HS-27A (cell line): ENCODE results near the gene MAP3K20.
A peak's percentile ranks its signal among the peaks of the same experiment; 100 is the strongest.

ENCODE experiments used
- DNase-seq: peaks from one replicate; pipeline ENCODE4 v3.0.0-alpha.2; 2012; ENCODE audit warnings: low read depth, missing footprints

The MAP3K20 gene

DNA sequence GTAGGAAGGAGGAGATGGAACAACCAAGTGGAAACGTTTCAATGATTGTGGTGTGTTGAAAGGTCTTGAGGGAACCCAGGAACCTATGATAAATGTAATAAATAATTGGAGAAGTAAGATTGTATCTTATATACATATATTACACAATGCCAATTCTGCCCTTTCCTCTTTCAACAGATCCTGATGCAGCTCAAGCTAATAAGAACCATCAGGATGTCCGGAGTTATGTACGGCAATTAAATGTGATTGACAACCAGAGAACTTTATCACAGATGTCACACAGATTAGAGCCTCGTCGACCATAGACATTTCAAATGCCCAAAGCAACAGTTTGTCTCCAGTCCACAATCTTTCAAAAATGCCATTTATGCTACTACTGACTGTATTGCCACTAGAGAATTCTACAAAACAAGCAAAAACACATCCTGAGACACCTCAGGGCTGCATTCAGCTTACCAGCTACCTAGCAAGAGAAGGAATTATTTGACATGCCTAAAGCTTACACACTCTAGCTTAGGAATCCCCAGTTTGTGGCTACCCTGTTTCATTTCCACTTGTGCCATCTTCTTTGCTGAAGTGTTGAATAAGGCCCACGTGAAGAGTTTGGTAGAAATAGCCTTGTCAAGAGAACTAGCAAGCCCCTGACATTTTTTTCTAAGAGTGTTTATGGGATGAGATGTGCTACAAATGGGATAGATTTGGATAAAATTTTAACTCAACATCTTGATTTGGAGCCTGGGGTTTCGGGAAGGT, 24.0 kb upstream of the MAP3K20 start:
- no peak for DNase-seq

DNA sequence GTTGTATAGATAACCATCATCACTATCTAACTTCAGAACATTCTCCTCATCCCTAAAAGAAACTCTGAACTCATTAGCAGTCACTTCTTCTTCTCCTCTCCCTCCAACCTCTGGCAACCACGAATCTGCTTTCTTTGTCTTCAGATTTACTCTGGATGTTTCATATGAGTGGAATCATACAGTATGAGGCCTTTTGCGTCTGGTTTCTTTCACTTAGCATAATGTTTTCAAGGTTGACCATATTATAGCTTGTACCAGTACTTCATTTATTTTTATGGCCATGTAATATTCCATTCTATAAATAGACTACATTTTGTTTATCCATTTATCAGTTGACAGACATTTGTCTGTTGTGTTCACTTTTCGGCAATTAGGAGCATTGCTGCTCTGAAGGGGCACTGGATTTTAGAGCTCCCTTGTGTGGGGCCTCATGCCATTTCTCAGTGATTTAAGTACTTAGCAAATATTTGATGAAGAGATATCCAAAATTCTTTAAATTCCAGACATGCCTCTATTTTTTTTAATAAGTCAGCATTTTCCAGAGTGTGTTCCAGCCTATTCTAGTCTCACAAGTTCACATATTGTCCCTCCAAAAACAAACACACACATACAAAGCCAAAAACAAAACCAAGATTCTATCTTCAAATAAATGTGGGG, 22.5 kb upstream of the MAP3K20 start:
- peak; percentile 47 for DNase-seq

GRCh38 chr2:173054466-173054865, 21.2 kb upstream of the MAP3K20 start:
- DNase-seq: no peak

DNA sequence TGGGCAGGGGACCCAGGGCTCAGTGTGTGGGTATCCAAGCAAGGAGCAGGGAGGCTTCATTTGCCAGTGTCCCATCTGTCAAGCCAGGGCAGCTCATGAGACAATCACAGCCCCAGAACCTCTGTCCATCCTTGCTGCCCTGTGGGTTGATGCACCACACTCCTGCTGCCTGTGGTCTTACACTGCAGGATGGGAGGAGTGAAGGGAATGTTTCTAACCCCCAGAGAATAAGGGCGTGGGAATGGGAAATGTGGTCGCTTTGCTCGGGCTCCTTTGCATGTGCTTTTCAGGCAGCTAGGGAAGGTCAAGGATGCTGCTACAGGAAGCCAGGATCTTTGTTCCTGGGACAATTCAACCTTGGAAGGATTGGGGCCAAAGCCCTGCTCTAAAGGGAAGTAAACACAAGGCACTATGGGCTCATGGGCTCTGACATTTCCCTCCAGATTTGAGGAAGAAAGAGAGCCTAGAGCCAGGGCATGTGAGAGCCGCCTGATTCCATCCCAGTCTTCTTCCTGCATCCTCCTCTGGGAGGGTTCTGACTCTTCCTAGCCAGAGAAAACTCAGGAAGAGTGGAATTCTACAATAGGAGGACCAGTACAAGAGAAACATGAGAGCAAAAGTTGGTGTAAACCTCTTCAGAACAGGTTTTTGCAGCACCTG, 18.8 kb upstream of the MAP3K20 start:
- no peak for DNase-seq

DNA sequence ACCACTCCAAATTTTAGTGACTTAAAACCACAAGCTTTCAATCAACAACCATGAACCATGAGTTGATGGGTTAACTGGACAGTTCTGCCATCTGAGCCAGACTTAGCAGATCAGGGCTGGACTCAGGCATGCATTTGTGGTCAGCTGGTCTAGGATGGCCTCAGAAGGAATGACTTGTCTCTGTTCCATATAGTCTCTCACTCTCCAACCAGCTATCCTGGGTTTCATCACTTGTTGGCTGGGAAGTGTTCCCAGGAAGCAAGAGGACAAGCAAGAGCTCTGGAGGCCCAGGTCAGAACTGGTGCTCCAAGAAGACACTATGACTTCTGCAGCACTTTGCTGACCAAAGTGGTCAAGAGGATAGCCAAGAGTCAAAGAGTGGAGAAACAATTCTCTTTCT, 17.5 kb upstream of the MAP3K20 start:
- no peak for DNase-seq

DNA sequence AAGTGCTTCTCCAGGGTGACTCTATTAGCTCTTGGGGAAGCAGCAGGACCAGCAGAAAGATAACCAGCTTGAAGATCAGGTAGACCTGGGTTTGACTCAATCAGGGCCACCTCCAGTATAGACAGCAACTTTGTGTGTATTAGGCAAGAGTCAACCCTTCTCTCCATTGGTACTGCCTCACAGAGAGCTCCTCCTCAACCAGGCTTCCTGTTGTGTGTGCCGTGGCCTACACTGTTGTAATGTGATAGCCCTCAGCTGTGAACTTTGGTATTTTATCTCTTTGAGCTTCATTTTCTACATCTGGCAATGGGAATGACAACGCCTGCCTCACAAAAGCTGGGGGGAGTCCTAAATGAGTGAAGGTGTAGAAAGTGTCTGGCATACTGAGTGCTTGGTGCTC, 17.0 kb upstream of the MAP3K20 start:
- DNase-seq: no peak

GRCh38 chr2:173059292-173059691, 16.4 kb upstream of the MAP3K20 start:
- no peak for DNase-seq

DNA sequence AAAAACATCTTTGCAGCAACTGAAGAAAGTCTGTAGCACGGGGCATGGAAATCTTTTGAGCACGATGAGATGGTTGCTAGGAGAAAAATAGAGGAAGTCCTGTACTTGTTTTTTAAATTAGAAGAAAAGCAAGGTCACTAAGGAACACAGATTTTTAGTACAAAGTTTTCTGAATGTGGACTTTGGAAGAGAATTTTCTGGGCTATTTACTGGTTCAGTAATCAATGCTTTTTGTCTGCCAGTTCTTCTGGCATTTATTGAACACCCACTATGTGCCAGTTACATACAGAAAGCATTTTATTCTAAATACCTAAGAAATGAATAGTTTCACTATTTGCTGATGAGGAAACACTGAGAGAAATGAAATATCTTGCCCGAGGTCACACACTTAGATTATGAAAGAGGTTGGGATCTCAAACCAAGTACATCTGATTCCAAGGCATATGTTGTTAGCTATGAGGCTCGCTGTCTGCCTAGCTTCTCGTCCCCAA, 15.6 kb upstream of the MAP3K20 start:
- no peak for DNase-seq

GRCh38 chr2:173062801-173063200, 12.8 kb upstream of the MAP3K20 start:
- DNase-seq: no peak

DNA sequence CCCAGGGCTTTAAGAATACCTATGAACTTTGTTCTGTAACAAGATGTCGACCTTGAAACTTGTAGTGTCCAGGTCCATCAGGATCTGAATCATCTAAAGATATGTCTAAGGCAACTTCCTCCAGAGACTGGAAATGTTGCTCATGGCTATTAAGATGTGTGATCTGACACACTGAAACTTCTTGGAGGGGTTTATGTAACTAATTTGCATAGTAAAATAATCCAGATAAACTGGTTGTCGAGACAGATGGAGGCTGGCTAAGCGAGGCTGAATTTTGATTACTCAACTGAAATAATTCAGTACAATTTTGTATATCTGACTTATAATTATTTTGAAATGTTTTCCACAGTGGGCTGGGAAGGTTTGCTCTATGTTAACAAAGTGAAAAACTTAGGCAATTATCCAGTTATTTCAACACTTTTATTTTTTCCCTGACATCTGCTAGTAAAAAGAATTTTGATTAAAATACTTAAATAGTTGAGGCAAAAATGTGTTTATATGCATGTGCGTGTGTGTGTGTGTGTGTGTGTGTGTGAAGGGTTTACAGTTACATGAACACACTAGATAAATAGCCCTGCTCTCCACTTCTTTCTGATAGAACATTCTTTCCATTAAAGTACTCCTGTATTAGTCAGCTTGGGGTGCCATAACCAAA, 11.4 kb upstream of the MAP3K20 start:
- no peak for DNase-seq

- DNase-seq: no peak
Measured at GRCh38 chr2:173066887-173067676, 8.6 kb upstream of the MAP3K20 start.

DNA sequence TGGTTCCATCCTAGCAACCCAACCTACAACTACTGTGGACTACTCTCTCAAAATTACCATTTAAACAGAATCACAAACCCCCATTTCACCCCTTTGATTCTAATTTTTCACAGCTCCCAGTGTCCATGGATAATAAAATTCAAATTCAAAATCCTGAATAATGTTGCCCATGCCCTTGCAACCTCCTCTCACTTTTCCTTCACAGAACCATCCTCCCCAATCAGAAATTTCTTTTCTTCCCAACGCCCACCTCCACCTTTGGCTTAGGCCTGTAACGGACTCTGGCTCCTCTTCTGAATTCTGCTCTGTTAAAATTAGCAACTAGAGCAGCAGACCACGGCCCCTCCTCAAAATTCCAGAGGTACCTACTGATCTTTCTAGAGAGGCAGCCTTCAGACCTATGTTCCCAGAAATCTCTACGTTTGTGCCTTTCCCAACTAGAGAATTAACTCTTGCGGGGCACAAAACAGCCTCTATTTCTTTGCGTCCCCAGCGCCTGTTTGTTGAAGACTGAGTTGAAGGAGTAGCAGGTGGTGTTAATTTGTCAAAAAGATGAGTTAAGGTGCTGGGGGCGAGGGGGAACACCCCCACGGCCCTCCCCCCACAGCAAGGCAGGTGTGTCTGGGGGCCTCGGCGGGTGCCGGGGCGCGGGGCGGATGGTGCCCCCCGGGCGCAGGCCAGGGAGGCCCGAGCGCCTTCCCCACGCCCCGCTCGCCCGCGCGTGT, 428 bp upstream of the MAP3K20 start:
- DNase-seq: no peak

DNA sequence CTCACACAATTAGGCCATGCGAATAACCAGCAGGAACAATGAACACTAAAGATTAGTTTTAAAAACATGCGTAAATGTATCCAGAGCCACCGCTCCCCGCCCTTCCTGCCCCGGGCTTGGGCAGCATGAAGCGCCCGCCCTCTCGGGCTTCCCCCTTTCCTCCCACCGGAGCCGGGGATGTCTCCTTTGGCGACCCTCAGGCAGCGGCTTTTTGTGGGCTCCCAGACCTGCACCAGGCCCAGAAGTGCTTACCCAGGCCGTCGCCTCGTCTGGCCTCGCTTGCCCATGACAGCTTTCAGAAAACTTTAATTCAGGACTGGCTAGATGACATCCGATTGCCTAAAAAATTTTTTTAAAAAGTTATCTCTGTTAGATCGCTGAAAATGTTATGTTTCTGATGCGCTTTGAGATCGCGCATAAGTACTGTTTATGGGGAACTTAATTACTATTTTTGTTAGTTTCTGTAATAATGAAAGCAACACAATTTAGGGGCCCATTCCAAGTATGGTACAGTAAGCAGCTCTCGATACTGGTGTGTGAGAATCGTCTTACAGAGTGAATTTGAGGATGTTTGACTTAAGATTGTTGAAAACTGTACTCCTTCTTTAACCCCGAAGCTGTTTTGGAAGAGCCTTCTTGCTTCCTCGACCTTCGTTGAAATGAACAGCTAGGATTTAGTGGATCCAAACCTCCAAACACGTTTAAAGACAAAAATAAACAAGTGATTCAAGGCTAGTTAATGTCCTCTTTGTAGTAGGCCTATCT, 1.1 kb downstream of the MAP3K20 start:
- DNase-seq: no peak

GRCh38 chr2:173077506-173078177, 2.0 kb downstream of the MAP3K20 start:
- DNase-seq: peak; percentile 39

- no peak for DNase-seq
Measured at GRCh38 chr2:173079141-173079540, 3.5 kb downstream of the MAP3K20 start.

GRCh38 chr2:173079973-173080860, 4.6 kb downstream of the MAP3K20 start:
- DNase-seq: peak; percentile 71

GRCh38 chr2:173086518-173087213, 11.0 kb downstream of the MAP3K20 start:
- no peak for DNase-seq

DNA sequence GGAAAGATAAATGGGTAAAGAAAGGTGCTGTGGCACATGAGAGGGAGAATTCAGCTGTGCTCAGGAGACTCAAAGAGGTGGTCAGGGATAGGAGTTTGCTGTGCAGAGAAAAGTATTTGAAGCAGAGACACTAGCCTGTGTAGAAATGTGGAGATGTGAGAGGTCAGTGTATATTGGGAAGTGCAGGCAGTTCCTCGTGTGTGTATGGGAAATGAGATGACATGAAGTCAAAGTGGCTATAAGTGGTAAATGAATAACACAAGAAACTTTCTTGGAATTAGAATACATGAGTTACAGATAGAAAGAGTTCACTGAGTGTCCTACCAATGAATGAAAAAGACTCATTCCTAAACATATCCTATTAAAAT, 11.6 kb downstream of the MAP3K20 start:
- DNase-seq: no peak
